ENCODE data around the gene RTF1.
A peak's percentile ranks its signal among the peaks of the same experiment; 100 is the strongest.

RTF1 gene

GRCh38 chr15:41483519-41483918, 66.6 kb downstream of the RTF1 start:
- no peak overlapping the region for H3K4me3 ChIP-seq (ENCODE audit: low read depth, low read length)
- DNase-seq (ENCODE audit: low read depth) = no peak

- DNase-seq (ENCODE audit: low read depth) = no peak
- H3K4me3 ChIP-seq (ENCODE audit: low read depth, low read length) = no peak overlapping the region
These were observed 68.2 kb downstream of the RTF1 start for GRCh38 chr15:41484937-41485625.

- H3K4me3 ChIP-seq (ENCODE audit: low read depth, low read length) = no peak overlapping the region
- DNase-seq (ENCODE audit: low read depth) = no peak
These were observed 69.4 kb downstream of the RTF1 start for GRCh38 chr15:41486286-41486685.

- no peak for DNase-seq (ENCODE audit: low read depth)
- no peak overlapping the region for H3K4me3 ChIP-seq (ENCODE audit: low read depth, low read length)
These were observed 70.5 kb downstream of the RTF1 start for GRCh38 chr15:41487381-41487780.

- DNase-seq (ENCODE audit: low read depth) = no peak
- no peak overlapping the region for H3K4me3 ChIP-seq (ENCODE audit: low read depth, low read length)
These were observed 70.9 kb downstream of the RTF1 start for GRCh38 chr15:41487802-41488201.

GRCh38 chr15:41489641-41490040, 72.7 kb downstream of the RTF1 start:
- no peak for DNase-seq (ENCODE audit: low read depth)
- no peak overlapping the region for H3K4me3 ChIP-seq (ENCODE audit: low read depth, low read length)

GRCh38 chr15:41490355-41490754, 73.5 kb downstream of the RTF1 start:
- DNase-seq (ENCODE audit: low read depth) = peak; percentile 89
- H3K4me3 ChIP-seq (ENCODE audit: low read depth, low read length) = no peak overlapping the region

GRCh38 chr15:41491889-41492288, 75.0 kb downstream of the RTF1 start:
- DNase-seq (ENCODE audit: low read depth) = no peak

GRCh38 chr15:41492597-41493204, 75.8 kb downstream of the RTF1 start:
- H3K4me3 ChIP-seq (ENCODE audit: low read depth, low read length) = peak overlapping the region; percentile 54
- DNase-seq (ENCODE audit: low read depth) = no peak

More at GRCh38 chr15:41491889-41492288, 75.0 kb downstream of the RTF1 start:
- no peak overlapping the region for H3K4me3 ChIP-seq (ENCODE audit: low read depth, low read length)

- DNase-seq (ENCODE audit: low read depth) = peak; percentile 38
These were observed 76.5 kb downstream of the RTF1 start, which contains the start of gene ITPKA for GRCh38 chr15:41493205-41493901. Gene ITPKA, plus strand, starts transcription at chr15:41493874. Its CDS starts 54 bp downstream, at chr15:41493928.

GRCh38 chr15:41493902-41494189, 77.0 kb downstream of the RTF1 start:
- peak overlapping the region; percentile 54 for H3K4me3 ChIP-seq (ENCODE audit: low read depth, low read length)

More at GRCh38 chr15:41493205-41493901, 76.5 kb downstream of the RTF1 start, which contains the start of gene ITPKA:
- peak within 1 kb of the TSS; percentile 54 for H3K4me3 ChIP-seq (ENCODE audit: low read depth, low read length)

GRCh38 chr15:41494190-41494921, 77.5 kb downstream of the RTF1 start:
- H3K4me3 ChIP-seq (ENCODE audit: low read depth, low read length) = peak overlapping the region; percentile 54
- DNase-seq (ENCODE audit: low read depth) = no peak

More at GRCh38 chr15:41493902-41494189, 77.0 kb downstream of the RTF1 start:
- DNase-seq (ENCODE audit: low read depth) = no peak

- no peak for DNase-seq (ENCODE audit: low read depth)
- peak overlapping the region; percentile 54 for H3K4me3 ChIP-seq (ENCODE audit: low read depth, low read length)
These were observed 78.2 kb downstream of the RTF1 start for GRCh38 chr15:41494922-41495735.

GRCh38 chr15:41495736-41496599, 79.1 kb downstream of the RTF1 start:
- DNase-seq (ENCODE audit: low read depth) = no peak
- H3K4me3 ChIP-seq (ENCODE audit: low read depth, low read length) = no peak overlapping the region

- no peak for DNase-seq (ENCODE audit: low read depth)
- no peak overlapping the region for H3K4me3 ChIP-seq (ENCODE audit: low read depth, low read length)
These were observed 81.8 kb downstream of the RTF1 start for GRCh38 chr15:41498657-41499056.

- H3K4me3 ChIP-seq (ENCODE audit: low read depth, low read length) = no peak overlapping the region
- DNase-seq (ENCODE audit: low read depth) = no peak
These were observed 82.4 kb downstream of the RTF1 start for GRCh38 chr15:41499109-41499851.

GRCh38 chr15:41501191-41501917, 84.5 kb downstream of the RTF1 start:
- DNase-seq (ENCODE audit: low read depth) = no peak
- H3K4me3 ChIP-seq (ENCODE audit: low read depth, low read length) = peak overlapping the region; percentile 34
